Measurements from ENCODE around the gene ASTN2.
"Not testable (repeated sequence)": the region's sequence is repeated elsewhere in the genome, so short reads cannot be mapped to it uniquely, and the experiment has no call there.

ASTN2 gene

DNA sequence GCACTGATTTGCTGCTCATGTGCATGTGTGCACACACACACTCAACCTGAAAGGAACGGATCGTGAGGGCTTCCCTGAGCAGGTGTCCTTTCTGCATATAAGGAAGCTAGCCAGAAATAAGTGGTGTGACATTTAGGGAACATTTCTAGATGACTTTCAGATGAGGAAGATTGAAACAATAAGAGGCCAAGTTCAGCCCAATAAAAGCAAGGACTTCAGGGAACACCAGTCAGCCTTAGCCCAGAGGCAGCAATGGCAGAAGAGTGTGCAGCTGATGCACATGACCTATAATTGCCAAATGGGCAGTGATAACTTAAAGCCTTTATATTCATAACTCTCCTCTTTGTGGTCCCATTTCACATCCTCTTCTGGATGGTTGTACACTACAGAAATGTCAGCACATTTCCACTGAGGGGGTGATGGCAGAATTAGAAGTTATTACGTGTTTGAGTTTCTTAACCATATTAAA, 472.2 kb downstream of the ASTN2 start:
- no peak for FAIRE-seq

DNA sequence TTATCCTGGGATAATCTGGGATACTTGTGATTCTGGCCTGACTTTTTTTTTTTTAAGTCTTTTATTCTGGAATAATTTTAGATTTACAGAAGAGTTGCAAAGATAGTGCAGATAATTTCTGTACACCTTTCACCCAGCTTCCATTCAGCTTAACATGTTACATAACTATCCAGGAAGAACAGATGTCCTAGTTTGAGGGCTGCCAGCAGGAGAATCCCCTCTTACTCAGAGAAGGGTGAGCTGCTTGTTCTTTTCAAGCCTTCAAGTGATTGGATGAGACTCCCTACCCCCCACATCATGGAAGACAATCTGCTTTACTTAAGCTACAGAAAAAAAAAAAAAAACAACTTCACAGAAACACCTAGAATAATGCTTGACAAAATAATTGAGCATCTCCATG, 473.6 kb downstream of the ASTN2 start:
- FAIRE-seq = no peak

DNA sequence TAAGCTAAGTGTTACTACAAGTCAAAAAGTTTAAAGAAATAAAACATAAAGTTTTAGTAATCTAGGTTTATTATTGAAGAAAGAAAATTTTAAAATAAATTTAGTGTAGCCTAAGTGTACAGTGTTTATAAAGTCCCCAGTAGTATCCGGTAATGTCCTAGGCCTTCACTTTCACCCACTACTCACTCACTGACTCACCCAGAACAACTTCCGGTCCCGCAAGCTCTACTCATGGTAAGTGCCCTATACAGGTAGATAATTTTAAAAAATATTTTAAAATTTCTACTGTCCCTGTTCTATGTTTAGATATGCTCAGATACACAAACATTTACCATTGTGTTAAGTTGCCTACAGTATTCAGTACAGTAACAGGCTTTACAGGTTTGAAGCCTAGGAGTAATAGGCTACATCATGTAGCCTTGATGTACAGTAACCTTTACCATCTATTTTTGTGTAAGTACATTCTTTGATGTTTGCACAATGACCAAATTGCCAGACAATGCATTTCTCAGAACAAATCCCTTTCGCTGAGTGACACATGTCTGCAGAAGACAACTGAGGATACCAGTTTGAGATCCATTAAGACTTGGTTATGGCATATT, 474.1 kb downstream of the ASTN2 start:
- FAIRE-seq = no peak

GRCh38 chr9:116939614-116940013, 475.2 kb downstream of the ASTN2 start:
- no peak for FAIRE-seq

GRCh38 chr9:116939161-116939560, 475.7 kb downstream of the ASTN2 start:
- no peak for FAIRE-seq

- no peak for FAIRE-seq
Observed at GRCh38 chr9:116937361-116937760, 477.5 kb downstream of the ASTN2 start.

GRCh38 chr9:116935149-116935897, 479.5 kb downstream of the ASTN2 start:
- FAIRE-seq = no peak

- FAIRE-seq = no peak
Observed at GRCh38 chr9:116934131-116934530, 480.7 kb downstream of the ASTN2 start.

DNA sequence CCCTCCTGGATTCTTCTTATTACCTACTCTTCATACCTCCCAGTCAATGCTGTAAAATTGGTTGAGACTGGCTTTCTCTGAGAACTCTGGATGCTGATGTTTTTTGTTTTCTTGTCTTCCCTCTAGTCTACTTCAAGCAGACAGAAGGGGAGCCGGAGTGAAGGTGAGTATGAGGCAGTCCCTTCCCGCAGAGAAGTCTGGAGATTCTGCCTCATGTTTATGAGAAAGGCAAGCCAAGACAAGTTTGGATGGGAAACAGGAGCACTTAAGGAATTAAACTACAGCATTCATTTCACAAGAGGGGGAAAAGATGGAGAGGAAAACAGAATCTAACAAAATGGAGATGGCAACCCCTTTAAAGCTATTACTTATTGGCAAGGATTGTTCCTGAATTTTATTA, 481.6 kb downstream of the ASTN2 start:
- no peak for FAIRE-seq

DNA sequence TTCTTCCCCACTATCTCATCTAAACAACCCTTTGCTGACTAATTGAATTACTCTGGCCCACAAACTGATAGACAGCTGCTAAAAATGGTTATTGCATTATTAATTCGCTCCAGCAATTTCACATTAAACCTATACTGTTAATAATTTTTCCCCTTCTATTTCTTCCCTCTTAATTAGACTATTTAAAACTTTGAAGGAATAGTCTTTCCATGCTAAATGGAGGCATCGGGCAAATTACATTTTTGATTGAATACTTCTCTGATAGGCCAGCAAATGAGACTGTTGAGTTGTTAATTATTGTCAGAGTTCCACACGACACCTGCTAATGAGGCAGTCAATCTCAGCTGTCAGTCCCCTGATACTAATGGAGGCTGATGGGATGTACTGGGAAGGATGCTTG, 485.2 kb downstream of the ASTN2 start:
- no peak for FAIRE-seq

- no peak for FAIRE-seq
Observed at GRCh38 chr9:116928884-116929283, 486.0 kb downstream of the ASTN2 start.

DNA sequence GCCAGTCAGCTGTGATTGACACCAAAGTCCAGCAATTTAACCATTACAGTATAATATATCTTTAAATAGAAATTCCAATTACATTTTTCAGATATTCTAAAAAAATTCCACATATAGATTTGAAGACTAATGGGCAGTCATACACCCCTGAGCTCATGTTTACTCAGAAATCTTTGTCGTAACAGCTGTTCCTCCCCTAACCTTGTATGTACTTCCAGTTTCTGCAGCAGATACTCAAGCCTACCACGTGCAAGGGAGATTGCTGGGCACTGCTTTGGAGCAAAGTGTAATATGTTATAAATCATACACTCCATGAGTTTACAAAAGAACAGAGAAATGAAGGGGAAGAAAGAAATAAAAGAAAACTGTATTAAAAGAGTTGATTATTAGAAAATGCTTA, 486.6 kb downstream of the ASTN2 start:
- FAIRE-seq = no peak

GRCh38 chr9:116927726-116928125, 487.1 kb downstream of the ASTN2 start:
- no peak for FAIRE-seq

DNA sequence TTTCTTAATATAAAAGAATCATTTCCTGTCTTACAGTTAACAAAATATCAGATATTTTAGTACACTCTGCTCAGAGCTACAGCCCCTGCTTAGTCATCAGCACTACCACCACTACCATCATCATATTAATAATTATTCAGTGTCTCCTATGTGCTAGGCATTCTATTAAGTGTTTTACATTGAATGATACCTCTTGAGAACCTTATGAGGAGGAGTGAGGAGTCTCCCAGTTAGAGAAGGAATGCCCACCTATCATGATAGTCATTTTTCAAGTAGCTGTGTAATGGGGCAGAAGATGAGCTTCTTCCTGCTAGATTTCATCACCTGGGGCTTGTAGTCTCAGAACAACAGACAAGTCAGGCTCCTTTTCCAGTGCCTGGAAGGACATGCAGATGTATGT, 489.7 kb downstream of the ASTN2 start:
- no peak for FAIRE-seq

- FAIRE-seq = no peak
Observed at GRCh38 chr9:116924462-116925110, 490.3 kb downstream of the ASTN2 start.

DNA sequence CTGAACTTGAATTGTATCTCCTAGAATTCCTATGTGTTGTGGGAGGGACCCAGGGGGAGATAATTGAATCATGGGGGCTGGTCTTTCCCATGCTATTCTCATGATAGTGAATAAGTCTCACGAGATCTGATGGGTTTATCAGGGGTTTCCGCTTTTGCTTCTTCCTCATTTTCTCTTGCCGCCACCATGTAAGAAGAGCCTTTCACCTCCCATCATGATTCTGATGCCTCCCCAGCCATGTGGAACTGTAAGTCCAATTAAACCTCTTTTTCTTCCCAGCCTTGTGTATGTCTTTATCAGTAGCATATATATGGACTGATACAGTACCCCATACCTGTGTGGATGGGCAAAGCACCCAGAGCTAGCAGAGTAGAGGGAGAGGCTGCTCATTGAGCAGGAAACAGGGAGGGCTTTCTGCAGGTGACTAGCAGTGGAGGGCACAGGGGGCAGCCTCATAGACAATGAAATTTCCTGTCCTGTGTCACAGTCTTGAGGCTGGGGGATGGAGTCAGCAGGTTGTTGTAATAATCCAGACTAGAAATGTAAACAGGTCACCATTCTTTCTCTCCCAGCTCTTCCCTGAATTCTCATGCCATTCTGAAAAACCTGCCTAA, 496.9 kb downstream of the ASTN2 start:
- not testable (repeated sequence) for FAIRE-seq

- no peak for FAIRE-seq
Observed at GRCh38 chr9:116913536-116913935, 501.3 kb downstream of the ASTN2 start.

GRCh38 chr9:116910201-116910600, 504.7 kb downstream of the ASTN2 start:
- FAIRE-seq = no peak

DNA sequence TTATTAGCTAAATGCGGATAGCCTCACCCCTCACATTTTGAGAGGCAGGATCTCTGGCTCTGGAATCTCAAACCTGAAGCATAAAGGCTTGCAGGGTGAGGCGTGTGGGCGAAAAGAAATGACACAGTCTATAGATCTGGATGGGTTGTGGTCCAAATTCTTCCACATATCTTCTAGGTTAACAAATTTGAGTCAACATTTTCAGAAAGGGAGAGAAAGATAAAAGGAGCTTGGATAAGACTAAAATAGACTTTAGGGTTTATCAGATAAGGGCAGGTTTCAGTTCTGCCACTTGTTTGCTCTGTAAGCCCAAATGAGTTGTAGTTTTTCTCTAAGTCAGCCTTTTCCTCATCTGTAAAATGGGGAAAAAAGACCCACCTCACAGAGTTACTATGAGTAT, 506.9 kb downstream of the ASTN2 start:
- FAIRE-seq = no peak

DNA sequence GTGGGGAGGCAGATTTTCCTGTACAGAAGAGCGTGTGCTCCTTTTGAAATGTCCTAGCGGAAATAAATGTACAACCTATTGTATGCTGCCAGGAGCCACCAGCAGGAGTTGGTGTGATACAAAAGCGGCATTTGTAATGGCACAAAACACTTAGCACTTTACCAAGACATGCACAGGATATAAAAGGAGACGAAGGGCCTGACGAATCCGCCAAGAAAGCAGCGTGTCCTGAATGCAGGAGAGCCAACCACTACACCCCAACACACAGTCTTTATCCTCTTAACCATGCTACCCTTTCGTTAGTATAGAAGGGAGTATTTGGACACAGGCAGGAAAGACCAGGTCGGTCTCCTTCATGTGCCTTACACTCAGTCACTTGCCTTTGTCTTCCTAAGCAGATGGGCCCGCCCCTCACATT, 509.7 kb downstream of the ASTN2 start:
- no peak for FAIRE-seq

DNA sequence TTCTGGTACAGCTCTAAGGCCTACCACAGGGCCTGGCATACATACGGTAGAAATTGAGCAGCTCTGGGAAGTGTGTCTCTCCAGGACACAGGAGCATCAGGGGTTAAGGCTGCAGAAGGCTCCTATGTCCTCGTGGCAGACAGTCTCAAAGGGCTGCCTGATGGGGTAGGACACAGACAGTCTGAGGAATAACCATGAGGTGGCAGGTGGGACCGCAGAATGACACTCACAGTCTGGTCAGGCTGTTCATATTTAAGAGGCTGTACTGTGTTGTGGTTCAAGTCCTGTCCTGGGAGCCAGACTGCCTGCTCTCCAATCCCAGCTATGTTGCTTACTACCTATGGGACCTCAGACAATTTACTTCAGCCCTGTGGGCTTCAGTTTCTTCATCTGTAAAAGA, 510.7 kb downstream of the ASTN2 start:
- FAIRE-seq = no peak

DNA sequence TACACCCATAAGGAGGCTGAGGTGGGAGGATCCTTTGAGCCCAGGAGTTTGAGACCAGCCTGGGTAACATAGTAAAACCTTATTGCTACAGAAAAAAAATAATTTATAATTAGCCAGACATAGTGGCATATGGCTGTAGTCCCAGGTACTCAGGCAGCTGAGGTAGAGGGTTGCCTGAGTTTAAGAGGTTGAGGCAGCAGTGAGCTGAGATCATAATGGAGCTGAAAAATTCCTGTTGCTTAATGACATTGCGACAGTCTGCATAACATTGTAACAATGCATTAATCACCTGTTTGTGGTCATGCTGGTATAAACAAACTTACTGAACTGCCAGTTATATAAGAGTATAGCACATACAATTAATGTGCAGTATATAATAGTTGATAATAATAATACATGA, 513.6 kb downstream of the ASTN2 start:
- no peak for FAIRE-seq

- no peak for FAIRE-seq
Observed at GRCh38 chr9:116900543-116900942, 514.3 kb downstream of the ASTN2 start.

DNA sequence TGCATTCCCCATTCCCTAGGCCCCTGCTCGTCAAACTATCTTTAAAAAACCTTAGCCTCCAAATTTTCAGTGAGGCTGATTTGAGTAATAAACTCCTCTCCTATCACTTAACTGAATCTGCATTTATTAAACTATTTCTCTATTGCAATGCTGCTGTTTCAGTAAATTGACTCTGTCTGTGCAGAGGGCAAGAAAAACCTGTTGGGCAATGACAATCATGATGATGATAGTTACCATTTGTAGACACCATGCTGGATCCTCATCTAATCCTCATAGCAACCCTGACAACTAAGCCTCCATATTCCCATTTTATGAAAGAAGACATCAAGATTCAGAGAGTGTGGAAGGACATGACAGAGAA, 514.9 kb downstream of the ASTN2 start:
- no peak for FAIRE-seq
